NK-92 (cell line): ENCODE results near the gene SYCP3.

Experiments
- DNase-seq: peaks from one replicate; lab custom pipeline; 2025; ENCODE audit not compliant: unreplicated experiment; lab: John Stamatoyannopoulos, UW

SYCP3 gene

GRCh38 chr12:101680647-101681046 lies 58.6 kb downstream of the SYCP3 start:
- no peak for DNase-seq

GRCh38 chr12:101680240-101680639 lies 59.0 kb downstream of the SYCP3 start:
- DNase-seq = no peak
